Left hindlimb (tissue), 1 donor: Measurements from ENCODE around the gene ZNF444.

ENCODE experiments used
- DNase-seq: peaks from one replicate; pipeline ENCODE4 v3.0.0-alpha.2; 2018

ZNF444 gene

DNA sequence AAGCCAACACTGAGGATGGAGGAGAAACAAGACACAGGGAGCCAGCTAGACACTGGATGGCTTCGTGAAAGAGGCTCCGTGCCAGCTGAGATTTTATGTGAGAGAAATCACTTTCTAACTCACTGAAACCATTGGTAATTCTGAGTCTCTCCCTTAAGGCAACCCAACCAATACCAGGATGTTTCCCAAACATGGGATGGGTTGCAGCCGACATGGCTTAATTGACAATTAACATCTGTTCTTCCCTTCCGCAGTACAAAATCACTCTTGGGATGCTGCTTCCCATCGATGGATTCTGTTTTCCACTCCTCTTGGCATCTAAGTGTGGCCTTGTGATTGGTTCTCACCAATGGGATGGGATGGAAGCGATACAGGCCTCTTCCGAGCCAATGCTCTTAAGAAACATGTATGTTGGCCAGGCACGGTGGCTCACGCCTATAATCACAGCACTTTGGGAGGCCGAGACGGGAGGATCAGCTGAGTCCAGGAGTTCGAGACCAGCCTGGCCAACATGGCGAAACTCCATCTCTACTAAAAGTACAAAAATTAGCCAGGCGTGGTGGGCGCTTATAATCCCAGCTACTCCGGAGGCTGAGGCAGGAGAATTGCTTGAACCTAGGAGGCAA lies 17.7 kb upstream of the ZNF444 start:
- DNase-seq = no peak

DNA sequence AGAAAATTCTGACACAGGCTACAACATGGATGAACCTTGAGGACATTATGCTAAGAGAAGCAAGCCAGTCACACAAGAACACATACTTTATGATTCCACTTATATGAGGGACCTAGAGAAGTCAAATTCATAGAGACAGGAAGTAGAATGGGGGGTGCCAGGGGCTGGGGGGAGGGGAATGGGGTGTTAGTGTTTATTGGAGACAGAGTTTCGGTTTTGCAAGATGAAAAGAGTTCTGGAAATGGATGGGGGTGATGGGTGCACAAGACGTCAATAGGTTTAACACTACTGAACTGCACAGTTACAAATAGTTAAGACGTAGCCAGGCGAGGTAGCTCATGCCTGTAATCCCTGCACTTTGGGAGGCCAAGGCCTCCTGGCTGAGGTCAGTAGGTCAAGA lies 16.5 kb upstream of the ZNF444 start:
- no peak for DNase-seq

DNA sequence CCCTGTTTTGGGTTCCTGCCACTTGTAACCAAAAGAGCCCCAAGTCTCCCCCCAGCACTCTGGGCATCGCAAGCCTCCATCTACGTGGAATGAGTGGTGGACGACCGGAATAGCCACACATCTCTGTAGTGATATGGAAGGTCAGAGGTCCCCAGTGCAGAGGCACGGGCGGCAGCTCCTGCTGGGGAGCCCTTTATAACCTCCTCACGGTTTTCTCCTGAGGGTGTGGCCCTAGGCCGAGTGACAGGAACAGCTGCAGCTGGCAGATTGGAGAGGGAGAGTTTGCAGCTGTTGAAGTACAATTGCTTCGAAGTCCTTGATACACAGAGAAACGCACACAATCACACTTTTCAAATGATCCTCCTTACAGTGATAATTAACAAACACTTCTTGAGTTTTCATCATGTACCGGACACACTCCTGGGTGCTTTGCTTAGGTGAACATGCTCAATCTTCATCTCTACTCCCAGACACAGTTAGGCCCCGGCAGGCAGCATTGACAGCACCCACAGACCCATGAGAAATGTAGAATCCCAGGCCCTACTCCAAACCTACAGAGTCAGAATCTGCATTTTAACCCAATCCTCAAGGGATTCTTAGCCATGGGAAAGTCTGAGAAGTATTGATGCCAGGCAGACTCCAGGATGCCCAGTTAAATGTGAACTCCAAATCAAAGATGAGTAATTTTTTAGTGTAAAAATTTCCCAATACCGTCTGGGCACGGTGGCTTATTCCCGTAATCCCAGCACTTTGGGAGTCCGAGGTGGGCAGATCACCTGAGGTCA lies 15.1 kb upstream of the ZNF444 start:
- DNase-seq = peak; percentile 59

DNA sequence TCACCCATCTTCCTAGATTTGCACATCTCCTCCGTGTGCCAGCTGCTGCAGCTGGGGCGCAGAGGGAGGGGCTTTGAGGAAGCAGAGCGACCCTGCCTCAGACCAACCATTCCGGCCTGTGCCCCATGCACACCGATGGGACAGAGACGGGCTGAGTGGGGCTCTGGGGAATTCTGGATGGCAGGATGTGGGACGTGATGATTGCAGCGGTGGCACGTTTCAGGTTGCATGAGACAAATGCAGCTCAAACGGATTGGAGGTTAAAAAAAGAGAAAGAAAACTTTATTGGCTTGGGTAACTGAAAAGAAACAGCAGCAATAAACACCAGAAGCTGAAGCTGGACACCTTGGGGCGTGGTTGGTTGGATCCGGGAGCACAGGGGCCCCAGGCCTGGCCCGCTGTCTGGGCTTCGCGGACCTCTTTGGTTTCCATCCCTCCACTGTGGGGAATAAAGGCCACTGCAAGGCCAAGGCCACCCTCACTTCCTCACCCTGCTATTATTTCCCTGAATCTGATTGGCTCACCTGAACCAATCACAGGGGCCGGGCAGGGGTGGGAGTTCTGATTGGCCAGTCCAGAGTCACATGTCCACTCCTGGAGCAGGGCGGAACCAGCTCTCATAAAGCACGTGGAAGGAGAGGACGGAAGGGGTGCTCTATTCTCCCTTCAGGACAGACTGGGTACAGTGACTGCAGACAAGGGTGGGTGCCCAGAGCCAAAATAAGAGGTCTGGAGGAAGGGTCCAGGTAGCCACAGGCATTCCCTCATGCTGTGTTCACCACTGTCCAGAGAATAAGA lies 13.9 kb upstream of the ZNF444 start:
- no peak for DNase-seq

DNA sequence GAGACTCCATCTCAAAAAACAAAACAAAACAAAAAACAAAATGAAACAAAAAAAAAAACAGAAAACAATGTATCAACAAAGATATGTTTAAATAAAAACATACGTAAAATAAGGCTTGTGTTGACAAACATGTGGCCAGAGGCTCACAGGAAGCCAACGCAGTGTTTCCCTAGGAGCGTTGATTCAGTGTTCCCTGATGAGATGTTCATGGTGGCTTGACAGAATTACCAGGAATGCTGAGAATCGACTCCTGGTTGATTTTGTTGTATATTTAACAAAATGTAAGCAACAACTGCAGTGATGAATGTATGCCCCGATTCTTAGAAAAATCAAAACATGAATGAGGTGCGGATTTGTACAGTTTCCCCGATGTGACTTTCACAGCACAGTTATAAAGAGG lies 11.1 kb upstream of the ZNF444 start:
- no peak for DNase-seq

DNA sequence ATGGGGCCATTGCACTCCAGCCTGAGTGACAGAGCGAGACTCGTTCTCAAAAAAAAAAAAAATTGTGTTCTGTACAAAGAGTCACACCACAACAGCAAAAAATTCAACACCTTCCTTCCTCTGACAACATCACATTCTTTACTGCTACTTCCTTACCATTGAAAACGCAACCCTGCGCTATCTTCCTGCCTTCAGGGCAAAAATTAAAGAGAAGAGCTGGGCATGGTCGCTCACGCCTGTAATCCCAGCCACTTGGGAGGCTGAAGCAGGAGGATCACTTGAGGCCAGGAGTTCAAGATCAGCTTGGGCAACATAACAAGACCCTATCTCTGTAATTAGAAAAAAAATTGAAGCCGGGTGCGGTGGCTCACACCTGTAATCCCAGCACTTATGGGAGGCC lies 9.4 kb upstream of the ZNF444 start:
- DNase-seq = no peak

DNA sequence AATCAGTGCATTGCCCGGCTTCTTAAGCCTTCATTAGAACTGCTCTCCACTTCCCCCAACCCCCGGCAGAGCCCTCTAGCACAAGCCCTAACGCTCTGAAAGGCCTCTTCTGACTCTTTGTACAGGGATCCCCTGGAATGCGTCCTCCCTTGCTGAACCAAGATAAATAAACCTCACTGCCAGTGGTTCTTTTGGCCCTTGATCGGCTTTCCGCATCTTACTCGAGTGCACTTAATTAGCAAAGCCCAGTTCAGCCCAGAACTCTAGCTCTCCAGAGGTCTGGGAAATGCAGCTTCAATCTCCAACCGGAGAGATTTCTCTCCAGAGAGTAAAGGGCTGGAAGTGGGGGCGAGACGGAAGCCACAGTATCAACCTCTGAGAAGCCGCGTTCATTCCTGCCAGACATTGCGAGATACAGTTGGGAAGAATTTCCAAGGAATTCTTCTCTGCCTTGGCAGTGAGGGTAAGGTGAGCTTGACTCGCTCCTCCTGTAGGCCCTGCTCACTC lies 8.7 kb upstream of the ZNF444 start:
- peak; percentile 74 for DNase-seq

DNA sequence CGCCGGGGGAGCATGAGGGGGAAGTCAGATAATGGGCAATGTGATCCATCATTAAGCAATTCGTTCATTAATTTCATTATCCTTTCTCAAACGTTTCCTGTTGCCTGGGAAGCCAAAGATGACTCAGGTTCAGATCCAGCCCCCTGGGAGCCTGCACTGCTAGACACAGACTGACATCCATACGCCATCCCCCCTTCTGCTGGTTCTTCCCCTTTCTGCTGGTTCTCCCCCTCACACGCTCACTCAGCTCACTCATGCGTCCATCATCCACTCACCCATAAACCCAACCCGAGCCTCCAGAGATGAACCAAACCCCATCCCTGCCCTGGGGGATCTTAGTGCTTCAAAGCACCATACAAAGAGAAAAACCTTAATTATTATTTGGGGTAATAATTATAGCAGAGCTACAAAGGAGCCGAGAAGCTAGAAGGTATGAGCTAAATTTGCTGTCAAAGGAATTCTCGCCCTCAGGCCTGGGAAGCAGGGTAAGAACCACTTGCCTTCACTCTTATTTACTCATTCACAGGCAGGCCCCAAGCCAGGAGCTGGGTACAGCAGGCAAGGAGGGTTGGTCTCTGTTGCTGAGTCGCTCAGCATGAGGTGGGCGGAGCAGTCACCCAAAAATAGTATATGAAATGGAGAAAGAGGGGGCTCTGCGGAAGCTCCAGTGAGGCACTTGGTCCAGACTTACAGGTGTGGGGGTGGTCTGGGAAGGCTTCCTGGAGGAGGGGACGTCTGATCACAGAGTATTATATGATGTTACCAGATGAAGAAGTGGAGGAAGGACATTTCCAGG lies 7.0 kb upstream of the ZNF444 start:
- no peak for DNase-seq

DNA sequence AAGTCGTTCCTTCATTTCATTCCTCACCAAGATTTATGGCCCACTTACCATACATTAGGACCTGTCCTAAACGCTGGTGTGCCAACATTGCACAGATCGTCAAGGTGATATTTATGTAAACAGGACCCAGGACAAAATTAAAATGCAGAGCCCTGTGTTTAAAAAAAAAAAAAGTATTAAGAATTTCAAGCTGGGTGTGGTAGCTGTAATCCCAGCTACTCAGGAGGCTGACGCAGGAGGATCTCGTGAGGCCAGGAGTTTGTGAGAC lies 6.5 kb upstream of the ZNF444 start:
- DNase-seq = no peak

DNA sequence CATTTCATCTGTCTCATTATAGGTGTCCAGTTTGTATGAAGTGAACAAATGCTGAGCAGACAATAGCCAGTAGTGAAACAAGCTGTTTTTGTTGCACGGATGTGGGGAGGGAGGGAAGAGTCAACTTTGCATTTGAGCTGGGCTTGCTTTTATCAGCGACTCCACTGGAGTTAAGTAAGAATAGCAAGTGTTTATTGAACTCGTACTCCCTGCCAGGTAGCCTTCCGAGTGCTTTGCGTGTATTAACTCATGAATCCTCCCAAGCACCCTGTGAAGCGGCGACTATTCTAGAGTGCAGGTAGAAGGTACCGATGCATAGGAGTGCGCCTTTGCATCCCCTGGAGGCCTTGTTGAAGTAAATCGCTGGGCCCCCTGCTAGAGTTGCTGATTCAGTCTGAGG lies 4.7 kb upstream of the ZNF444 start:
- DNase-seq = no peak

DNA sequence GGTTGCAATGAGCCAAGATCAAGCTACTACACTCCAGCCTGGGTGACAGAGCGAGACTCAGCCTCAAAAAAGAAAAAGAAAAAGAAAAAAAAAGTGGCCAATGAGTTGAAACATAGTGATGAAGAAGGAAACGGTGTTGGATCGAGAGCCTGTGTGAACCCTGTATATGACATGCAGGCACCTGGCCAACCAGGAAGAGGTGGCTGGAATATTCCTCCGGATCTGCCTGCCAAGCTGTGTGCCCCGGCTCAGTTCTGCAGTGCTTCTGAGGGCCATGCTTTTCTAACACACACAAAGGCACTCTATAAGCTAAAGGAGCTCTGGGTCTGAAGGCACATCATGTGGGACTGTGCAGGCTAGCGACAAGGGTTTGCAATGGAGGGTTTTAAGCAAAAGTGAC lies 3.7 kb upstream of the ZNF444 start:
- DNase-seq = no peak

DNA sequence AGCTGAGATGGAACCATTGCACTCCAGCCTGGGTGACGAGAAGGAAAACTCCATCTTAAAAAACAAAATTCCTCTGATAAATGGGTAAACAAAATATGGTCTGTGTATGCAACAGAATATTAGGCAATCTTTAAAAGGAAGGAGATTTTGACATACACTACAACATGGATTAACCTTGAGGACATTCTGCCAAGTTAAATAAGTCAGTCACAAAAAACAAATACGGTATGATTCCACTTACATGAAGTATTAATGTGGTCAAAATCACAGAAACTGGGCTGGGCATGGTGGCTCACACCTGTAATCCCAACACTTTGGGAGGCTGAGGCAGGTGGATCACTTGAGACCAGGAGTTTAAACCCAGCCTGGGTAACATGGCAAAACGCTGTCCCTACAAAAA lies 3.0 kb upstream of the ZNF444 start:
- DNase-seq = no peak

DNA sequence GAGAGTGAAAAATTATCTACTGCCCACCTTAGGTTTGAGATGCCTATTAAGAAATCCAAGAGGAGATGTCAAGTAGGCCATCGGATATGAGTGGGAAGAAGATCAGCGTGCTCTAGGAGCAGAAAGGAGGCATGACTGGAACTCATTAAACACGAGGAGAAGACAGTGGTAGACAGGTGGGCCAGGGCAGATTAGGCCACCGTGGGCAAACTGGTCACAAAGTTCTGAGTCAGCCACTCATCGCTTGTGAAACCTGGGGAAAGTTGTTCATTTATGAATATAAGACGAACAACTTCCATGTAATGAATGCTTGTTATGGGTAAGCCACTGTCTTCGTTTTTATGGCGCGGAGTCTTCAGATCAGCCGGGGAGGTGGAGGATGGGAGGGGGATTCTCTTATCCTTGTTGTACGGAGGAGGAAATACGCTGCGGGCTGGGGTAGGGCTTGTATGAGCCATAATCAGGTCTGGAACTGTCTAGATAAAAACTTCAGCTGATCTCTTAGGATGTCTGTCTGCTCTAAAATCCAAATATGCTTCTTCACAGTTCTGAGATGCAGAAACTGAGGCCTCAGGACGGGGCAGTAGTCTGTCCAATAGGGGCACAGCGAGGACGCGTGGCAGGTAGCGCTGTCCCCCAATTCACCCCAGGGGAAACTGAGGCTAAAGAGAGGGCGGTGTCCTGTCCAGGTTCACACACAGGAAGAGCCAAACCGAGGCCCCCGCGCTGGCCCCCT lies 1.1 kb upstream of the ZNF444 start:
- DNase-seq = no peak

DNA sequence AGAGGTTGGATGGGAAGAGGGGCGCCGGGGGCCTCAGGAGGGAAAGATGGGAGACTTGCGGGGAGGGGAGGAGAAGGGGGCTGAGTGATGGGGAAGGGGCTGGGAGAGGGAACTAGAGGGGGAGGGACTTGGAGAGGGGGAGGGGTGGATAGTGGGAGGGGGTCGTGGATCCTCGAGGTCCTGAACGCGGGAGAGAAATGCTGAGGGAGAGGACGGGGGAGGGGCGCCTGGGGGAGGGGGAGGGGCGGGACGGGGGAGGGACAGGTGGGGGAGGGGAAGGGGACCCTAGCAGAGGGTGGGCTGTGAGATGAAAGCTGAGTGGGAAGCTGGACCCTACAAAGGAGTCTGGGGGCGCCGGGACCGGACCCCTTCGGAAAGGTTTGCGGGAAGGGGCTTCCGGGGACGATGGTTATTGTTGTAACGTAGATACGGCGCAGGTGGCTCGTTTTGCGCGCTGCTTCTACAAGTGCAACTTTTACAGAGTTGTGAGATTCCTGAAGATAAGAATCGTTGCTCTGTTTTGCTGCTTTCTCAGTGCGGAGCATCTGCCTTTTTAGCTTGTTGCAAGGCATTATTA lies 418 bp downstream of the ZNF444 start:
- DNase-seq = no peak

DNA sequence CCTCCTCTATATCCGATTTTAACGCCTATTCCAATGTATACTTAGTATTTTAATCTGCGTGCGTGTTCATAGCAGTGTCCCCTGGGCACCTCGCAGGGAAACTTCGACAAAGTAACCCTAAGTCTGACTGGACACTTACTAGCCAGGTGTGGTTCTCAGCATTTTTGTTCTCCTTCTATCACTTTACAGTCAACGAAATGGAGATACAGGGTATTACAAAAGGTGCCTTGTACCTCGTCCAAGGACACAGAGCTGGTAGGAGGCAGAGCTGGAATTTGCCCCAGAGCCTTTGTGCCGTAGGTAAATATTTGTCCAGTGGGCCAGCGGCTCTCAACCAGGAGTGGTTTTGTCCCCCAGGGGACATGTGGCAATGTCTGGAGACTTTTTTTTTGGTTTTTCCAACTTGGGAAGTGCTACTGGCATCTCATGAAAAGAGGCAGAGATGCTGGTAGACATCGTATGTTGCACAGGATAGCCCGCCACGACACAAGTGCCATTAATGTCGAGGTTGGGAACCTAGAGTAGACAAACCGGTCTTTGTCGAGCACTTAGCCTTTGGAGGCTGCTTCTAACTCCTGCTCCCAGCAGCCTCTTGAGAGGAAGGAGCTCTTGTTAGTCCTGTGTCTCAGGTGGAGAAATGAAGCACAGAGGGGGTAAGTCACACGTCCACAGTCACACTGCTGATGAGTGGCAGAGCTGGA lies 1.1 kb downstream of the ZNF444 start:
- DNase-seq = no peak

DNA sequence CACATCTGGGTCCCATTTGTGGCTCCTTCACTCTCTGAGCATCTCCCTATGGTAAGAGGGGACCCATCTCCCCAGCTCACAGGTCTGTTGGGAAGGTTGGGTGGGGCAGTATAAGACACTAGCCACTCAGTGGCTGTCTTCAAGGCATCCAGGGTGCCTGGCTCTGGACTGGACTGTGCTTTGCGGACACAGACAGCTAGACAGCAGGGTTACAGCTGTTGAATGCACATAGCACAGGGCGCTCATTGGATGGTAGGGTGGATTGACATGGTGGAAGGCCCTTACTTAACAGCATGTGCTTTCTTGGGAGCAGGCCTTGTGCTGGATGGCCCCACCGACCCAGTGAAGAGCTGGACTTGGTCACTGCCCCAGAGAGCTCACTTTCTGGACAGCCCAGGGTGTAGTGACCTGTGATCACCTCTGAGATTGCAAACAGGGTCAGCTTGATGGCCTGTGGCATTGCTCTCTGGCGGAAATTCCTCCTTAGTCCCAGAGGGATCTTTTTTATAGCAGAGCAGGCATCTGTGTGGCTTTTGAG lies 1.9 kb downstream of the ZNF444 start:
- no peak for DNase-seq

DNA sequence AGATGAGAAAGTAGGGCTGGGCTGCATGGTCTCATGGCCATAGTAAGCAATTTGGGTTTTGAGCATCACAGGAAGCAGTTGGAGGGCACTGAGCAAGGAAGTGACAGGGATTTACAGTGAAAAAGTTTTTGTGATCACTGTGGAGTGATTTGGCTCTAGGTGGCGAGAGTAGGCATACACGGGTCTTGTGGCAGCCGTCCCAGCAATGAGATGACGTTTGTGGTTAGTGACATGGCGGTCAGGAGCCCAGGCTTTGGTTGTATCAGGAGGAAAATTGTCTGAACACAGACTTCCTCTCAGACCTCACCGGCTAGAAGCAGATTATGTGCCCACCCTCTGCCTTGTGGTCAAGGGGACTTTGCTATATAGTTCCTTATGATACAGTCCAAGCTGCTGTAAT lies 3.3 kb downstream of the ZNF444 start:
- no peak for DNase-seq

DNA sequence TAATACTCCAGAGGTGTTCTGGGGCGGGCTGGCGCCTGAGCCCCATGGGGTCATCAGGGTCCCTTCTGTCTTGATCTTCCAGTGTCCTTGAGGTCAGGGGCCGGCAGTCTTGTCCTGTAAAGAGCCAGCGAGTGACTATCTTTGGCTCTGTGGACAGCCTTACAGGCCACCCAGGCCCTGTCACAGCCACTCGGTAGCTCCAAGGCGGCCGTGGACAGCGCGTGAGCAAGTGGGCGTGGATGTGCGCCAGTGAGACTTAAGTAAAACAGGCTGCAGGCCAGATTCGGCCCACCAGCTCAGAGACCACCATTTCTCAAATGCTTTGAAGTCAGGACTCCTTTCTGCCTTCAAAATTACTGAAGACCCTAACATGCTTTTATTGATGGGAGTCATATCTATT lies 3.7 kb downstream of the ZNF444 start:
- DNase-seq = no peak

DNA sequence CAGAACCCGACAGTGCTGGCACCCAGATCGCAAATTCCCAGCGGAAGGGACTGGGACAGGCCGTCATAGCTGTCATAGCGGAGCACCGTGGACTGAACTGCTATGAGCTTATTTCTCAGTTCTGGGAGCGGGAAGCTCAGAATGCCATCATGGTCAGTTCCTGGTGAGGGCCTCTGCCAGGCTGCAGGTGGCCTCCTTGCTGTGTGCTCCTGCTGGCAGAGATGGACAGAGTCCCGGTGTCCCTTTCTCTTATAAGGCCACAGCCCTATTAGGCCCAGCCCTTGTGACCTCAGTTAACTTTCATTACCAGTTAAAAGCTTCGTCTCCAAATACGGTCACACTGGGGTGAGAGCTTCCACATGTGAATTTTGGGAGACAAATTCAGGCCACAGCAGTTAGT lies 4.6 kb downstream of the ZNF444 start:
- peak; percentile 9 for DNase-seq

DNA sequence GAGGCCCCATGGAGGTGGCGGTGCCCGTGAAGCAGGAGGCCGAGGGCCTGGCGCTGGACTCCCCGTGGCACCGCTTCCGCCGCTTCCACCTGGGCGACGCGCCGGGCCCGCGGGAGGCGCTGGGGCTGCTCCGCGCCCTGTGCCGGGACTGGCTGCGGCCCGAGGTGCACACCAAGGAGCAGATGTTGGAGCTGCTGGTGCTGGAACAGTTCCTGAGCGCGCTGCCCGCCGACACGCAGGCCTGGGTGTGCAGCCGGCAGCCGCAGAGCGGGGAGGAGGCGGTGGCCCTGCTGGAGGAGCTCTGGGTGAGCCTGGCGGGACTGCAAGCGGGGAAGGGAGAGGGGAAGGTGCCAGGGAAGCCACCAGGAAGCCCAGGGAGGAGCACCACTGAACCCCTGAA lies 5.8 kb downstream of the ZNF444 start:
- no peak for DNase-seq

DNA sequence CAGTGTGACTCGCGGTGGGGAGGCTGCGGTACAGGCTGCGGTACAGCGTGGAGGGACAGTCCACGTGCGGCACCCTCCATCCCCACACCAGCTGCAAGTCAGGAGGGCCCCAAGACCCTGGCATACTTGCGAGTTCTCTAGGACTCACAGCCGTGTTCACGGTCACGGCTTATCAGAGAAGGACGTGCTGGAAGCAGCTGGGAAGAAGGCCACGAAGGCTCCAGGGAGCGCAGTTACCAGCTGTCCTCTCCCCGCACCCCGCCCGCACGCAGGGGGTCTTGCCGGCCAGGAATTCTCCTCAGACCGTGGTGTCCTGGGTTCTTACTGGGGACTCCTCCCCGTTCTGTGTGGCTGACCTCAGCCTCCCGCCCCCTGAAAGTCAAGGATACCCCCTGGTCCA lies 6.2 kb downstream of the ZNF444 start:
- peak; percentile 33 for DNase-seq
